ENCODE data around the gene THADA.
"Not testable (repeated sequence)": the region's sequence is repeated elsewhere in the genome, so short reads cannot be mapped to it uniquely, and the experiment has no call there.

Gene THADA

DNA sequence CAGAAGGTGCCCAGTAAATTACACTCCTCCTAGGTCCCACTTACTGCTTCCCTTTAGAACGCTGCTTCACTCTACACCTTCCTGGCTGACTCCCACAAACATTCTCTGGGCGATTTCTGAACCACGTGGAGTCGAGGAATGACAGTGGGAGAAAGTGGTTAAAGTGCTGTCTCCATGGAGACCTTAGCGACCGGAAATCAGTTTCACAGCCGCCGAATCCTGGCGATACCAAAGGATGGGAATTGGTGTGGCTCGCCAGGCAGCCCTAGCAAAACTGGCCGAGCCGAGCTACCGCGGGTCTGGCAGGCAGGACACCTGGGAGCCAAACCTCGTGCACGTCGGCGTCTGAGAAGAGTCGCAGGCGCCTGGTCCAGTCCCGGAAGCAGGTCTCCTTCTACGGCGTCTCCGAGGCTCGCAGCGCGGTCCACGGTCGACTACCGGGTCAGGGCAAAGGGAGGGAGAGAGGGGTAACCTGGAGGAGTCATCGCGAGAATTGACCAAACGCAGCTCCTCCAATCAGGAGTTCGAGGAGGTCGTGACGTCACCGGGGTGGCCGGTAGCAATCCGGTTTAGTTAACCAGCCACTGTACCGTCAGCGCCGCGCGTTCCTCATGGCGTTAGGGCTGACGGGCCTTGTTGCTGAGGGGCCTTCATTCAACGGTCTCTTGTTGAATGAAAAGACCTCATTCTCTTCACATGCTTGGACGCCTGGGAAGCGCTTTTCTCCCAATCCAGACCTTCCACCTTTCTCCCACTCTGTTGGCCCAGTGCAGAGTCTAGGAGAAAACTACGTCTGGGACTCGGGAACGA is at the start of gene THADA:
THADA (minus strand) TSS at position 436 of the 810 bp plus-strand sequence. CDS start 3,646 bp downstream, outside the sequence.
- peak; percentile 98 for DNase-seq (ENCODE audit: low spot score)

- DNase-seq (ENCODE audit: low spot score), result no peak
Measured at GRCh38 chr2:43643680-43644079, 47.8 kb upstream of the THADA start.

DNA sequence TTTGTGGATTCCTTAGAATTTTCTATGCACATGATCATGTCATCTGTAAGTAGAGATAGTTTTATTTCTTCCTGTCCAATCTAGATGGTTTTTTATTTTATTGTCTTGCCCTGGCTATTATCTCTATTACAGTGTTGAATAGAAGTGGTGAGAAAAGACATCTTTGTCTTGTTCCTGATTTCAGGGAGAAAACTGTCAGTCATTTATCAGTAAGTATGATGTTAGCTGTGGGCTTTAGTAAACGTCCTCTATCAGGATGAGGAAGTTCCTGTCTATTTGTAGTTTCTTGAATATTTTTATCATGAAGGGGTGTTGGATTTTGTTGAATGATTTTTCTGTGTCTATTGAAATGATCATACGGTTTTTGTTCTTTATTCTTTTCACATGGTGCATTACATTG is 46.5 kb upstream of the THADA start:
- DNase-seq (ENCODE audit: low spot score), result no peak

DNA sequence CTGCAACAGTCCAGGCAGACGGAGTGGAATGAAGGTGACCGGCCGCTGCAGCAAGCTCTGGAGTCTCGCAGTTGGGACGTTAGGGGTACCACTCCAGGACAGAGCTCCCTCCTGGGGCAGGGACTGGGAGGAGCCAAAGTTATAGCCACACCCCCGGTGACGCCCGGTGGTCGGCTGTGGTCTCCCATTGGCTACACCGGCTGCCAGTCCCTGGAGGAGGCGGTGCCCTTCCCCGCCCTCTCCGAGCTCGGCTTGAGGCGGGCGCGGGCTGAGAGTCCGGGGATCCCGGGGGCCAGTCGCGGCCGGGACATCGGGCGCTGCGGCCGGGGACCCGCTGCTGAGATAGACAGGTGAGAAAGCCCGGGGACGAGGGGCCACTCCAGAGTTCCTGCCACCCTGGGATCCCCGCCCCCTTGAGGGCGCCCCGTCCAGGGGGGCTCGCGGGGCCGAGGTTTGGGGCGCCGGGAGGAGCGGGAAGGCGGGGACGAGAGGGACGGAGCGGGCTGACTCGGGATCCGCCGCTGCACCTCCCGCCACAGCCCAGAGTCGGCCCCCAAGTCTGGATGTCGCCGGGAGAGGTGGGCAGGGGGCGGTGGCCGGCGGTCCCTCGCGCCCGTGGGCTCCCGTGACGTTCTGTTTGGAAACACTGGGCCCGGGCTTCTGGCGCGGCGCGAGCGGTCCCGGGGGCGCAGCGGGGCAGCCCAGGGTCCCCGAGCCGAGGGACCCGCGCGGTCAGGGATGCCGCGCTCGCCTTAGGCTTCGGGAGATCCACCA is 41.4 kb upstream of the THADA start, which contains the start of gene PLEKHH2:
PLEKHH2 (plus strand) TSS at position 231 of the 774 bp plus-strand sequence. CDS start 7,414 bp downstream, outside the sequence.
- peak; percentile 96 for DNase-seq (ENCODE audit: low spot score)

DNA sequence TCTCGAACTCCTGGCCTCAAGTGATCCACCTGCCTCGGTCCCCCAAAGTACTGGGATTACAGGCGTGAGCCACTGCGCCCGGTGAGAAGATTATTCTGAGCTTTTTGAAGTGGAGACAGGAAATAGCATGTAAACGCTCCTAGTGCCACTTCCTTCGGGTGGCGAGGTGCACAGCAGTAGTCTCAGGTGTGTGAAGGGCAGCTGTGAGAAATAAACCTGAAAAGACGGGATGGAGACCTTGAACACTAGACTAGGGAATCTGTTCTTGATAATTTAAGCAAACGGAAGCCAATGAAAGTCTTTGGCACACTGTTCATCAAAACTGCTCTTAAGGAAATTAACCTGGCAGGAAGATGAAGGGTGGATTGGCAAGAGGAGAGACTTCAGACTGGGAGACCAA is 40.8 kb upstream of the THADA start:
- DNase-seq (ENCODE audit: low spot score), result no peak

DNA sequence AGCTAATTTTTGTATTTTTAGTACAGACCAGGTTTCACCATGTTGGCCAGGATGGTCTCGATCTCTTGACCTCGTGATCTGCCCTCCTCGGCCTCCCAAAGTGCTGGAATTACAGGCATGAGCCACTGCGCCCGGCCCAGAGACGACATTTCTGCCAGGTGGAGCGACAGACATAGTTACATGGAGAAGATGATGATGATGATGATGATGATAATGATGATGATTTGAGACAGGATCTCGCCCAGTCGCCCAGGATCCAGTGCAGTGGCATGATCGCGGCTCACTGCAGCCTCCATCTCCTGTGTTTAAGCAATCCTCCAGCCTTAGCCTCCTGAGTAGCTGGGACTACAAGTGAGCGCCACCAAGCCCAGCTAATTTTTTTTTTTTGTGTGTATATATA is 40.3 kb upstream of the THADA start:
- not testable (repeated sequence) for DNase-seq (ENCODE audit: low spot score)

GRCh38 chr2:43634604-43635306 is 38.9 kb upstream of the THADA start:
- no peak for DNase-seq (ENCODE audit: low spot score)

GRCh38 chr2:43631618-43632317 is 35.9 kb upstream of the THADA start:
- no peak for DNase-seq (ENCODE audit: low spot score)

- no peak for DNase-seq (ENCODE audit: low spot score)
Measured at GRCh38 chr2:43622931-43623451, 27.2 kb upstream of the THADA start.

- no peak for DNase-seq (ENCODE audit: low spot score)
Measured at GRCh38 chr2:43619511-43619910, 23.7 kb upstream of the THADA start.

- DNase-seq (ENCODE audit: low spot score), result no peak
Measured at GRCh38 chr2:43616967-43617680, 21.3 kb upstream of the THADA start.

DNA sequence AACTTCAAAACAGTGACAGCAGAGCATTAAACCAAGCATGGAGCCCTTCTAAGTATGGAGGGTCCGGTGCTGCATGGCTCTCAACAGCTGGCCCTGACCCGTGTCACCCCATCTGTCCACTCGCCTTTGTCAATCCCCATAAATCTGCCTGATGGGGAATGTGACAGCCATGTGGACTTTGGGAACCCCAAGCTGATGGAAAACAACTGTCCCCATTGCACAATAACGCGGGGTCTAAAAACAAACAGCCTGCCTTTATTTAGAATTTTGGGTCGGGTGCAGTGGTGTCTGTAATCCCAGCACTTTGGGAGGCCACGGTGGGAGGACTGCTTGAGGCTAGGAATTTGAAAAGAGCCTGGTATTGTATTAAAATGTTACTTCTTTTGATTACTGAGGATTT is 17.1 kb upstream of the THADA start:
- no peak for DNase-seq (ENCODE audit: low spot score)

DNA sequence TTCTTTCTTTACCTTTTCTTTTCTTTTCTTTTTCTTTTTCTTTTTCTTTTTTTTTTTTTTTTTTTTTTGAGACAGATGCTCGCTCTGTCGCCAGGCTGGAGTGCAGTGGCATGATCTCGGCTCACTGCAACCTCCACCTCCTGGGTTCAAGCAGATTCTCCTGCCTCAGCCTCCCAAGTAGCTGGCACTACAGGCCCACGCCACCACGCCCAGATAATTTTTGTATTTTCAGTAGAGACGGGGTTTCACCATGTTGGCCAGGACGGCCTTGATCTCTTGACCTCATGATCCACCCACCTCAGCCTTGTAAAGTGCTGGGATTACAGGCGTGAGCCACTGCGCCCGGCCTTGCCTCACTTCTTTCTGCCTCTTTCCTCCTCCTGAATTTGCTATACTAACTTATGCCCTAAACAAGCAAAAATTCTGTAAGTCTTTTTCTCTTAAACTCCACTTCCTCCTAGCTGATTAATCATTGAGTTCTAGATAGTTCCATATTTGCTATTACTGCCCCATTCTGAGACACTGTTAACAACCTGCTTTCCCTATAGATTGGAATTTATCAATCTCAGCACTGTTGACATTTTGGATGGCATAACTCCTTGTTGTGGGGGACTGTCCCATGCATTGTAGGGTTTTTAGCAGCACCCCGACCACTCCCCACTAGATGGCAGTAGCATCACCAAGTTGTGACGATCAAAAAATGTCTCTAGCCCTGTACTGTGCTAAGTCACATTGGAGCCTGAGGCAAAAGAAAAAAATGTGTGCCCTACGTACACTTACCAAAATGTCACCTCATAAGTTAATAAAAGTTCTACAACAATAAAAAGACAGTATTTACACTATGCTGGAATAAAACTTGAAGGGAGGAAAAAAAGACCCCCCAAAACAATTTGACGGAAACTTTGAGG is 16.4 kb upstream of the THADA start:
- peak; percentile 74 for DNase-seq (ENCODE audit: low spot score)

DNA sequence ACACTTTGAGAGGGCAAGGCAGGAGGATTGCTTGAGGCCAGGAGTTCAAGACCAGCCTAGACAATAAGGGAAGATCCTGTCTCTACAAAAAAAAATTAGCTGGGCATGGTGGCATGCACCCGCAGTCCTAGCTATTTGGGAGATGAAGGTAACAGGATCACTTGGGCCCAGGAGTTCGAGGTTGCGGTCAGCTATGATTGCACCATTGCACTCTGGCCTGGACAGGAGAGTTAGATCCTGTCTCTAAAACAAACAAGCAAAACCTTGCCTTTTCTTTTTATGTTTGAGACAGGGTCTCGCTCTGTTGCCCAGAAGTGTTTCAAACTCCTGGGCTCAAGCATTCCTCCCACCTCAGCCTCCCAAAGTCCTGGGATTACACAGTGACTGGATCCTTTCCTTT is 14.5 kb upstream of the THADA start:
- DNase-seq (ENCODE audit: low spot score), result no peak

- DNase-seq (ENCODE audit: low spot score), result no peak
Measured at GRCh38 chr2:43609290-43609918, 13.6 kb upstream of the THADA start.

DNA sequence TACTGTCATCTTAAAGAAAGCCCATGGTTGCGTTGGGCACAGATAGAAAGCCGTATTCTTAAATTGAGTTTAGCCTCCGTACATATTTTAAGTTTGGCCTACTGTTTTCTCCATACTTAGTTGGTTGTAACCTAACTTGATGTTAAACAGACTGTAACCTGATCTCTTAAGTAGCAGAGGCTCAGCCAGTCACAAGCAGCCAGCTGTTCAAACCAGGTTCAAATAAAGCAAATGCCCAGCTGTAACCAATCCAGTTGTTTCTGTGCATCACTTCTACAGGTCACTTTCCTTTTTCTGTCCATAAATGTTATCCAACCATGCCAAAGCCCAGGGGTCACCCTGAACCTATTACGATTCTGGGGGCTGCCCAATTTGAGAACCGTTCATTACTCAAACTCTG is 10.0 kb upstream of the THADA start:
- DNase-seq (ENCODE audit: low spot score), result no peak

DNA sequence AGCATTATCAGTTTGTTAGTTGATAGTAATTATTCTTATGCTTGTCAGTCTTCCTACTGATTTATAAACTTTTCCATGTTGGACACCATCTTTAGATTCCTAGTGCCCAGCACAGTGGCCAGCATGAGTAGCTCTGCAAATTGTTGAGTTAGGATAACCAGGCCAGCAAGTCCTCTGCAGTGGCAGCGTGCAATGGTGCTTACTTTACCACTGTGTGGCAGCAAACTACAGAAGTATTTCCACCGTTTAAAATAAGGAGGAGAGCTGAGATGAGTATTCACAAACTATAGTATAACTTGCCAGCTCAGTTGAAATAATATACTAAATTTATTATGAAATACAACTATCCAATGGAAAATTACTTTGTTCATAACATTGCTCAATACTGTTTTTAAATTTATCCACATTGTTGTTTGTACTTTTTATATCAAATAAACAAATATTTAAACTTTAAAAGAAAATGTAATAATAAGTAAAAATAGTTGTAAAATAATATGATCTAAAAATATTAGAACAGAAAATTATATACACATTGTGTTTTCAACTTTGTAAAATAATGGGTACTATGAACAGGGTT is 9.3 kb upstream of the THADA start:
- no peak for DNase-seq (ENCODE audit: low spot score)

DNA sequence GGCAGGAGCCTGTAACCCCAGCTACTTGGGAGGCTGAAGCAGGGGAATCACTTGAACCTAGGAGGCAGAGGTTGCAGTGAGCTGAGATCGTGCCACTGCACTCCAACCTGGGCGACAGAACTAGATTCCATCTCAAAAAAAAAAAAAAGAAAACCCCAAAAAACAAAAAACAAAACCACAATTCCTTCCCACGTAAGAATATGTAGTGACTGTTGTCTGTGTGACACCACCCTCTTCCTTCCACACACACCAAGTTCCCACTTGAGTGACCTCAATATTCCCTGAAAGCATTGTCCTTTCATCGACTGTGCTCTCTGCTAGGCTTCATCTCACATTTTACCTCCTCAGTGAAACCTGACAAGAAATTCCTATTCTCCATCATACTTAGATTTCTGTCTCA is 8.8 kb upstream of the THADA start:
- DNase-seq (ENCODE audit: low spot score), result no peak

DNA sequence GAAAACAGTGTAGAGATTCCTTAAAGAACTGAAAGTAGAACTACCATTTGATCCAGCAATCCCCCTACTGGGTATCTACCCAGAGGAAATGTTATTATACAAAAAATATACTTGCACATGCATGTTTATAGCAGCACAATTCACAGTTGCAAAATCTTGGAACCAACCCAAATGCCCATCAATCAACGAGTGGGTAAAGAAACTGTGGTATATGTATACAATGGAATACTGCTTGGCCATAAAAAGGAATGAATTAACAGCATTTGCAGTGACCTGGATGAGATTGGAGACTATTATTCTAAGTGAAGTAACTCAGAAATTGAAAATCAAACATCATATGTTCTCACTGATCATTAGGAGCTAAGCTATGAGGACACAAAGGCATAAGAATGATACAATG is 4.8 kb upstream of the THADA start:
- not testable (repeated sequence) for DNase-seq (ENCODE audit: low spot score)
